K562 (cell line): ENCODE results near the gene ITGA7. TPM values are rescaled to one million over a fixed set of nuclear protein-coding genes. Genes with fewer than 3 reads are reported as not detected.

Source experiments
- ATF1 ChIP-seq, 2 experiments: fragments of 450-650 bp in 1 of 2; IDR thresholded peaks; 2 replicates each; pipeline ENCODE4 v1.6.1; 2016; ENCODE audit warnings: missing compliant biosample characterization in 1 of 2, missing genetic modification characterization in 1 of 2
- CREBBP ChIP-seq: IDR thresholded peaks from one replicate; pipeline ENCODE4 v1.6.1; 2012; ENCODE audit warnings: low read depth, mild to moderate bottlenecking, control low read depth, inconsistent platforms, low read length
- DDX20 ChIP-seq: fragments of 450-650 bp; IDR thresholded peaks from 2 replicates; pipeline ENCODE4 v1.6.1; 2016; ENCODE audit warnings: missing genetic modification characterization, low read depth, mild to moderate bottlenecking, missing compliant biosample characterization, moderate library complexity
- ERF ChIP-seq: fragments of 450-650 bp; formaldehyde crosslinking; IDR thresholded peaks from 2 replicates; pipeline ENCODE4 v1.4.0; 2020; ENCODE audit warnings: mild to moderate bottlenecking, mixed read lengths
- HDAC6 ChIP-seq: IDR thresholded peaks from 2 replicates; pipeline ENCODE4 v1.6.1; 2012; ENCODE audit warnings: low read depth, mild to moderate bottlenecking, control low read depth, inconsistent platforms, low read length, moderate library complexity
- KAT8 ChIP-seq: fragments of 450-650 bp; IDR thresholded peaks from 2 replicates; pipeline ENCODE4 v1.6.1; 2016; ENCODE audit warnings: low read depth, mild to moderate bottlenecking
- MBD2 ChIP-seq: sonication (generic); IDR thresholded peaks from 2 replicates; pipeline ENCODE4 v1.6.1; 2016; ENCODE audit warnings: low read depth, borderline replicate concordance
- PHF8 ChIP-seq: fragments of 200-600 bp; sonication (generic); IDR thresholded peaks from 2 replicates; pipeline ENCODE4 v1.6.1; 2012; ENCODE audit warnings: mixed run types, mild to moderate bottlenecking, inconsistent platforms, low read length, moderate library complexity, borderline replicate concordance
- SP1 ChIP-seq: sonication (generic); formaldehyde crosslinking; IDR thresholded peaks from 2 replicates; pipeline ENCODE4 v1.8.1; 2022; ENCODE audit warnings: mild to moderate bottlenecking, missing genetic modification reagents
- ZNF224 ChIP-seq: sonication (generic); formaldehyde crosslinking; IDR thresholded peaks from 2 replicates; pipeline ENCODE4 v1.8.0; 2022; ENCODE audit warnings: mild to moderate bottlenecking, missing genetic modification reagents
- ZNF830 ChIP-seq: fragments of 250-450 bp; sonication (Bioruptor Pico); IDR thresholded peaks from 2 replicates; pipeline ENCODE4 v1.5.0; 2021; ENCODE audit warnings: mild to moderate bottlenecking
- polyA plus RNA-seq, 8 experiments: library from polyadenylated mRNA; depleted of rRNA in 4 of 8; stranded (reverse) in 5 of 8; unstranded in 3 of 8; fragments of >200 nt; fragmentation: Nextera tagmentation in 2 of 8; fragmentation: Illumina TruSeq in 1 of 8; extraction: Ambion mirVana in 2 of 8; extraction: Trizol in 1 of 8; gene quantifications; 2 replicates each; pipeline versions ENCODE4 v1.2.1 to v1.2.3, GENCODE V29; 2011 to 2014; ENCODE audit warnings: inconsistent platforms in 1 of 8, missing spikeins in 1 of 8
- total RNA-seq, 7 experiments: library from RNA; depleted of rRNA in 6 of 7; stranded (reverse); fragments of >200 nt in 6 of 7; fragmentation: Illumina TruSeq in 2 of 7; extraction: Trizol in 2 of 7; gene quantifications; 2 replicates each; pipeline versions ENCODE4 v1.2.1 to v1.2.3, GENCODE V29; 2011 to 2021; ENCODE audit warnings: low replicate concordance in 1 of 7
- TF ChIP-seq, protein P1 (sequence below): fragments of 450-650 bp; IDR thresholded peaks from one replicate; pipeline ENCODE4 v1.6.1; 2018; ENCODE audit warnings: mild to moderate bottlenecking, moderate library complexity; ENCODE audit not compliant: partially characterized antibody
- TF ChIP-seq, protein P2 (sequence below): fragments of 200-800 bp; sonication (Bioruptor generic); IDR thresholded peaks from 2 replicates; pipeline ENCODE4 v1.6.1; 2016; ENCODE audit warnings: missing genetic modification characterization, missing compliant biosample characterization
- TF ChIP-seq, protein P3 (sequence below): fragments of 450-650 bp; IDR thresholded peaks from 2 replicates; pipeline ENCODE4 v1.7.1; 2018; ENCODE audit warnings: mild to moderate bottlenecking, low read depth; ENCODE audit not compliant: partially characterized antibody

Gene ITGA7
- total and polyA plus RNA-seq, 9 of the 15 experiments (the other 6 are each of a cell fraction or from before 2014, with no cell fraction given) = 0.11 to 2.3 (median 0.56) TPM; not detected in 1

DNA sequence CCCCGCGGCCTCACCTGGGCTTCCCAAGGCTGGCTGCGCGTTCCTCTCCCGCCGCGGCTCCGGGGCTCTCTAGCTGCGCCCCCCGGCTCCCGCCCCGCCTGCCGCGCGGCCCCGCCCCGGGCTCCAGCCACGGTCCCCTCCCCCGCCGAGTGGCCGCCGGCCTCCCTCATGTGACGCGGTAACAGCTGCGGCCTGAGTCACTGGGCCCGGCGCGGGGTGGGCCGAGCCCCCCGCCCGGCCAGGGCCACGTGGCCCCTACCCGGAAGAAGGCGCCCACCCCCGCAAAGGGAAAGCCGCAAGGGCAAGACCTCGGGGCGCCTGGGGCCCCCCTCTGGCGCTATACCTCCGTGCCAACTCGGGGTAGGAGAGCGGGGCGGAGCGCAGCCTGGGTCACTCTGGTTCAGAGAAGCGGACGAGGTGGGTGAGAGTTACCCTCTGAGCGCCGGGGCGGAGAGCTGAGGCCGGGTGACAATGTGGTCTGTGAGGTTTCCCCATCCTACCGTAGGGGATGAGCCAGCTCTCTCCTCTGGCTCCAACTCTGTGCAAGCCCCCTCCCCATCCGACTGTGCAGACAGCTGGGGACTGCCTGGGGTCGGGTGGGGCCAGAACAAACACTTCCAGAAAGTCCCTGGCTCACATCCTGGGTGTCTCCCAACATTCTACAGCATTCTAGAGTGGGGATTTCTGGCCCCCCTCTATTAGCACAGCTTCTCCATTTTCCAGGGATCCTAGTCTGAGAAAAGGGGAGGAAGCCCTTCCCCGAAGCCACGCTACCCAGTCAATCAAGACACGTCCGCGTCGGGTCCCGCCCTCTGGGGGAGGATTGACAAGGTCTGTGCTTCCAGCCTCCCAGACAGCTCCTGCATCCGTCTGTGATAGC lies 21.5 kb upstream of the ITGA7 start, which contains the start of gene CD63 (continued):
- TF ChIP-seq PHF8 = peak; percentile 72; the same call in 1 of the 2 replicates
- no peak for TF ChIP-seq KAT8
- TF ChIP-seq, protein P1, sequence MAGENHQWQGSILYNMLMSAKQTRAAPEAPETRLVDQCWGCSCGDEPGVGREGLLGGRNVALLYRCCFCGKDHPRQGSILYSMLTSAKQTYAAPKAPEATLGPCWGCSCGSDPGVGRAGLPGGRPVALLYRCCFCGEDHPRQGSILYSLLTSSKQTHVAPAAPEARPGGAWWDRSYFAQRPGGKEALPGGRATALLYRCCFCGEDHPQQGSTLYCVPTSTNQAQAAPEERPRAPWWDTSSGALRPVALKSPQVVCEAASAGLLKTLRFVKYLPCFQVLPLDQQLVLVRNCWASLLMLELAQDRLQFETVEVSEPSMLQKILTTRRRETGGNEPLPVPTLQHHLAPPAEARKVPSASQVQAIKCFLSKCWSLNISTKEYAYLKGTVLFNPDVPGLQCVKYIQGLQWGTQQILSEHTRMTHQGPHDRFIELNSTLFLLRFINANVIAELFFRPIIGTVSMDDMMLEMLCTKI = no peak
- TF ChIP-seq ZNF830 = no peak
- TF ChIP-seq MBD2 = no peak; the same call in 1 of the 2 replicates
- TF ChIP-seq CREBBP = no peak
- TF ChIP-seq ZNF224 (CRISPR knock-in tag) = no peak
- TF ChIP-seq HDAC6 = no peak
- TF ChIP-seq ERF (CRISPR knock-in tag) = peak; percentile 45; the same call in 1 of the 2 replicates
- 0 out of 2 replicates have a peak, but pooled peaks have one; percentile 27 for TF ChIP-seq ATF1 (CRISPR knock-in tag; IDR thresholded peaks at IDR 0.05)
- peak; percentile 90 for TF ChIP-seq ATF1 (tag; IDR thresholded peaks at IDR 0.05)
- no peak for TF ChIP-seq DDX20 (tag)
- TF ChIP-seq, protein P2, sequence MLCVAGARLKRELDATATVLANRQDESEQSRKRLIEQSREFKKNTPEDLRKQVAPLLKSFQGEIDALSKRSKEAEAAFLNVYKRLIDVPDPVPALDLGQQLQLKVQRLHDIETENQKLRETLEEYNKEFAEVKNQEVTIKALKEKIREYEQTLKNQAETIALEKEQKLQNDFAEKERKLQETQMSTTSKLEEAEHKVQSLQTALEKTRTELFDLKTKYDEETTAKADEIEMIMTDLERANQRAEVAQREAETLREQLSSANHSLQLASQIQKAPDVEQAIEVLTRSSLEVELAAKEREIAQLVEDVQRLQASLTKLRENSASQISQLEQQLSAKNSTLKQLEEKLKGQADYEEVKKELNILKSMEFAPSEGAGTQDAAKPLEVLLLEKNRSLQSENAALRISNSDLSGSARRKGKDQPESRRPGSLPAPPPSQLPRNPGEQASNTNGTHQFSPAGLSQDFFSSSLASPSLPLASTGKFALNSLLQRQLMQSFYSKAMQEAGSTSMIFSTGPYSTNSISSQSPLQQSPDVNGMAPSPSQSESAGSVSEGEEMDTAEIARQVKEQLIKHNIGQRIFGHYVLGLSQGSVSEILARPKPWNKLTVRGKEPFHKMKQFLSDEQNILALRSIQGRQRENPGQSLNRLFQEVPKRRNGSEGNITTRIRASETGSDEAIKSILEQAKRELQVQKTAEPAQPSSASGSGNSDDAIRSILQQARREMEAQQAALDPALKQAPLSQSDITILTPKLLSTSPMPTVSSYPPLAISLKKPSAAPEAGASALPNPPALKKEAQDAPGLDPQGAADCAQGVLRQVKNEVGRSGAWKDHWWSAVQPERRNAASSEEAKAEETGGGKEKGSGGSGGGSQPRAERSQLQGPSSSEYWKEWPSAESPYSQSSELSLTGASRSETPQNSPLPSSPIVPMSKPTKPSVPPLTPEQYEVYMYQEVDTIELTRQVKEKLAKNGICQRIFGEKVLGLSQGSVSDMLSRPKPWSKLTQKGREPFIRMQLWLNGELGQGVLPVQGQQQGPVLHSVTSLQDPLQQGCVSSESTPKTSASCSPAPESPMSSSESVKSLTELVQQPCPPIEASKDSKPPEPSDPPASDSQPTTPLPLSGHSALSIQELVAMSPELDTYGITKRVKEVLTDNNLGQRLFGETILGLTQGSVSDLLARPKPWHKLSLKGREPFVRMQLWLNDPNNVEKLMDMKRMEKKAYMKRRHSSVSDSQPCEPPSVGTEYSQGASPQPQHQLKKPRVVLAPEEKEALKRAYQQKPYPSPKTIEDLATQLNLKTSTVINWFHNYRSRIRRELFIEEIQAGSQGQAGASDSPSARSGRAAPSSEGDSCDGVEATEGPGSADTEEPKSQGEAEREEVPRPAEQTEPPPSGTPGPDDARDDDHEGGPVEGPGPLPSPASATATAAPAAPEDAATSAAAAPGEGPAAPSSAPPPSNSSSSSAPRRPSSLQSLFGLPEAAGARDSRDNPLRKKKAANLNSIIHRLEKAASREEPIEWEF (CRISPR knock-in tag) = no peak
- TF ChIP-seq, protein P3, sequence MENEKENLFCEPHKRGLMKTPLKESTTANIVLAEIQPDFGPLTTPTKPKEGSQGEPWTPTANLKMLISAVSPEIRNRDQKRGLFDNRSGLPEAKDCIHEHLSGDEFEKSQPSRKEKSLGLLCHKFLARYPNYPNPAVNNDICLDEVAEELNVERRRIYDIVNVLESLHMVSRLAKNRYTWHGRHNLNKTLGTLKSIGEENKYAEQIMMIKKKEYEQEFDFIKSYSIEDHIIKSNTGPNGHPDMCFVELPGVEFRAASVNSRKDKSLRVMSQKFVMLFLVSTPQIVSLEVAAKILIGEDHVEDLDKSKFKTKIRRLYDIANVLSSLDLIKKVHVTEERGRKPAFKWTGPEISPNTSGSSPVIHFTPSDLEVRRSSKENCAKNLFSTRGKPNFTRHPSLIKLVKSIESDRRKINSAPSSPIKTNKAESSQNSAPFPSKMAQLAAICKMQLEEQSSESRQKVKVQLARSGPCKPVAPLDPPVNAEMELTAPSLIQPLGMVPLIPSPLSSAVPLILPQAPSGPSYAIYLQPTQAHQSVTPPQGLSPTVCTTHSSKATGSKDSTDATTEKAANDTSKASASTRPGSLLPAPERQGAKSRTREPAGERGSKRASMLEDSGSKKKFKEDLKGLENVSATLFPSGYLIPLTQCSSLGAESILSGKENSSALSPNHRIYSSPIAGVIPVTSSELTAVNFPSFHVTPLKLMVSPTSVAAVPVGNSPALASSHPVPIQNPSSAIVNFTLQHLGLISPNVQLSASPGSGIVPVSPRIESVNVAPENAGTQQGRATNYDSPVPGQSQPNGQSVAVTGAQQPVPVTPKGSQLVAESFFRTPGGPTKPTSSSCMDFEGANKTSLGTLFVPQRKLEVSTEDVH = no peak
- no peak for TF ChIP-seq SP1 (CRISPR knock-in tag)
